ENCODE results near the gene TMEM92.
A peak's percentile ranks its signal among the peaks of the same experiment; 100 is the strongest.

The TMEM92 gene

GRCh38 chr17:50274142-50274896 lies at the start of gene TMEM92:
Gene TMEM92, plus strand, starts transcription at chr17:50274466. Its CDS starts 36 bp downstream, at chr17:50274502.
- no peak for DNase-seq (ENCODE audit: low read depth)

DNA sequence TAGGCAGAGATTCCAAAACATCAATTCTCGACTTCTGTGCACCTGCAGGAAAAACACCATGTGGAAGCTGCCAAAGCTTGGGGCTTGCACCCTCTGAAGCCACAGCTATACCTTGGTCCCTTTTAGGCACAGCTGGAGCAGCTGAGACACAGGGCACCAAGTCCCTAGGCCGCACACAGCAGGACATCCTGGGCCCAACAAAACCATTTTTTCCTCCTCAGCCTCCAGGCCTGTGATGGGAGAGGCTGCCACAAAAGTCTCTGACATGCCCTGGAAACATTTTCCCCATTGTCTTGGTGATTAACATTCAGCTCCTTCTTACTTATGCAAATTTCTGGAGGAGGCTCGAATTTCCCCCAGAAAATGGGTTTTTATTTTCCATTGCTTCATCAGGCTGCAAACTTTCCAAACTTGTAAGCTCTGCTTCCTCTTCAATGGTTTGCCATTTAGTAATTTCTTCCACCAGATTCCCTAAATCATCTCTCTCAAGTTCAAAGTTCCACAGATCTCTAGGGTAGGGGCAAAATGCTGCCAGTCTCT lies 48.5 kb upstream of the TMEM92 start:
- DNase-seq (ENCODE audit: low read depth): no peak

DNA sequence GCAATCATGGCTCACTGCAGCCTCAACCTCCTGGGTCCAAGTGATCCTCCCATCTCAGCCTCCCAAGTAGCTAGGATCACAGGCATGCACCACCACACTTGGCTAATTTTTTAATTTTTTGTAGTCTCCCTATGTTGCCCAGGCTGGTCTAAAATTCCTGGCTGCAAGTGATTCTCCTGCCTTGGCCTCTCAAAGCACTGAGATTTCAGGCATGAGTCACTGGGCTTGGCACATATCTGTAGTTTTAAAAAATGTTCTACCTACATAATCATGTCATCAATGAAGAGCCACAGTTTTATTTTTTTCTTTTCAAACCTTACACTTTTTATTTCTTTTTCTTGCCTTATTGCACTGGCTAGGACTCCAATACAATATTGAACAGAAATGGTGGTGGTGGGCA lies 39.7 kb upstream of the TMEM92 start:
- no peak for DNase-seq (ENCODE audit: low read depth)

- DNase-seq (ENCODE audit: low read depth): no peak
Measured at GRCh38 chr17:50237901-50238300, 36.4 kb upstream of the TMEM92 start.

GRCh38 chr17:50238601-50239280 lies 35.5 kb upstream of the TMEM92 start:
- no peak for DNase-seq (ENCODE audit: low read depth)

DNA sequence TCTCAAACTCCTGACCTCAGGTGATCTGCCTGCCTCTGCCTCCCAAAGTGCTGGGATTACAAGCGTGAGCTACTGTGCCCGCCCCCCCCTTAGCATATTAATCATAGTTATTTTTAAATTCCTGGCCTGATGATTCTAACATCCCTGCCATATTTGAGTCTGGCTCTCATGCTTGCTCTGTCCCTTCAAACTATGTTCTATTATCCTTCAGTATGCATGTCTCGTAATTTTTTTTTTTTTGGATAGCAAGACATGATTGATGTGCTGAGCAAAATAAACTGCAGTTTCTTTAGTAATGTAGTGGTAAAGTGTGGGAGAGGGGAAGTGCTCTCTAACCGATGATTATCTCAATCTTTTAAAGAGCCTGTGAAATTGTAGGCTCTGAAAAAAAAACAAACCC lies 34.3 kb upstream of the TMEM92 start:
- no peak for DNase-seq (ENCODE audit: low read depth)

DNA sequence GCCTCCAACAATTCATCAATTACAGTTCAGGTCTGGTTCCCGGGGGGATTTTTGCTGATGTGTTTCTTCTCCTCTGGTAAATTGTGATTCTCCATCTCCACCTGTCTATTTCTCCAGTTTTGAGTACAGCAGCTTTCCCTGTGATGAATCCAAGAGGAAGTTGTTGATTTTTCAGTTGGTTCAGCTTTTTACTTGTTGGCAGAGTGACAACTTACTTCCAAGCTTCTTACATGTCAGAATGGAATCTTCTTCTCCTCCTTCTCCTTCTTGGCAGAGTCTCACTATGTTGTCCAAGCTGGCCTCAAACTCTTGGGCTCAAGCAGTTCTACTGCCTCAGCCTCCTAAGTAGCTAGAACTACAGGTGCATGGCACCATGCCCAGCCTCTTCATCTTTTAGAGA lies 33.4 kb upstream of the TMEM92 start:
- DNase-seq (ENCODE audit: low read depth): no peak

DNA sequence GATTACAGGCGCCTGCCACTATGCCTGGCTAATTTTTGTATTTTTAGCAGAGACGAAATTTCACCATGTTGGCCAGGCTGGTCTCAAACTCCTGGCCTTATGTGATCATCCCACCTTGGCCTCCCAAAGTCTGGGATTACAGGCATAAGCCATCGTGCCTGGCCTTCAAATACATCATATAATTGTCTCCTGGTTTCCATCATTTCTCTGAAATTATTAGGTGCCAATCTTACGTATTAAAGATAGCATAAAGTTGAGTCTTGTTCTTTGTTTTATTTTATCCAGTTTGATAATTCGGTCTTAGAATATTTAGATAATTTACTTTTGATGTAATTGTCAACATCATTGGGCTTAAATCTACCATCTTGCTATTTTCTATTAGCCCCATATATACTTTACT lies 32.8 kb upstream of the TMEM92 start:
- no peak for DNase-seq (ENCODE audit: low read depth)

- DNase-seq (ENCODE audit: low read depth): no peak
Measured at GRCh38 chr17:50244771-50245170, 29.5 kb upstream of the TMEM92 start.

DNA sequence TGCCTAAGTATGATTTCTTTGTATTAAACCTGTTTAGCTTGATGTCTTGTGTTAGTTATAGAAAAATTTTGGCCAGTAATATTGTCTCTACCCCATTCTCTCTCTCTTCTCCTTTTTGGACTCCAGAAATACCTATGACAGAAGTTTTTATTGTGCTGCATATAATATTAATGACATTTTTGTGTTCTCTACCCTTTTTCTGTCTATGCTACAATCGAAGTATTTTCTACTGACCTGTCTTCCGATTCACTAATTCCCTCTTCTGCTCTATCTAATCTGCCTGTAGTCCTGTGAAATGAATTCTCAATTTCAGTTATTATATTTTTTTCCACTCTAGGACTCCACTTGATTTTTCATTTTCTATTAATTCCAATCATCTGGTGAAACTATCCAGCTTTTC lies 26.0 kb upstream of the TMEM92 start:
- no peak for DNase-seq (ENCODE audit: low read depth)

GRCh38 chr17:50252781-50253180 lies 21.5 kb upstream of the TMEM92 start:
- no peak for DNase-seq (ENCODE audit: low read depth)

DNA sequence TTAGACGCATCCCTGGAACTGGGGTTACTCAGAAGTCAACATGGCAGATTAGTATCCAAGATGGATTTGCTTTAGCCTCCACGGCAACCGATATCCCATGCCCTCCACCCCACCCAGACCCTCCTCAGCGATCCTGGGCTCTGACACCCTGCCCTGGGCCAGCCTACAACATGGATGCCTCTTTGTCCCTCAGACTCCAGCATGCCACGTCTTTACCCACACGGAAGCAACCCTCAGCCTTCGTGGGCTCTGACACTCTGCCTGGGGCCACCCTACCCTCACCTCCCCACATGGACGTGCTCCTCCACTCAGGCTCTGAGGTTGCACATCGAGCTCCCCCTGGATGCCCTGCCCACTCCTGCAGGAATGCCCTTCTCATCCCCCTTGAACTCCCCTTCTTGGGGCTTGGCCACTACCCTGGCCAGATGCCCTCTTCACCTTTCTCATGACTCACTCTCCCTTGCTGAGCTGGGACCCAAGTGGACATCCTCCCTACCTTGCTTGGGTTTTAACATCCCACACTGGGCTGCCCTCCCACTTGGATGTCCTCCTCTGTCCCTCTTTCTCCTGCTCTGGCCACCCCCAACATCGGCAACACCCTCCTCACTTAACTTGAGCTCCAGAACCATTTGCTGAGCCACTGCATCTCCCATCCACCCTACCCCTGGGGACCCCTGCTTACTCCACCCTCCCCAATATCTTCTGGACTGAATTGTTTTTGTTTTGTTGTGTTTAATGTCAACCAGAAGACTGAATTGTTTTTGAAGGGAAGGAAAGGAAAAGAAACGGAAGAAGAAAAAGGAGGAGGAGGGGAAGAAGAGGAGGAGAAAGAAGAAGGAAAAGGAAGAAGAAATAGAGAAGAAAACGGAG lies 18.3 kb upstream of the TMEM92 start:
- no peak for DNase-seq (ENCODE audit: low read depth)

GRCh38 chr17:50256826-50257618 lies 17.2 kb upstream of the TMEM92 start:
- DNase-seq (ENCODE audit: low read depth): no peak

- DNase-seq (ENCODE audit: low read depth): no peak
Measured at GRCh38 chr17:50257676-50258224, 16.5 kb upstream of the TMEM92 start.

GRCh38 chr17:50258647-50259476 lies 15.4 kb upstream of the TMEM92 start:
- peak; percentile 34 for DNase-seq (ENCODE audit: low read depth)

DNA sequence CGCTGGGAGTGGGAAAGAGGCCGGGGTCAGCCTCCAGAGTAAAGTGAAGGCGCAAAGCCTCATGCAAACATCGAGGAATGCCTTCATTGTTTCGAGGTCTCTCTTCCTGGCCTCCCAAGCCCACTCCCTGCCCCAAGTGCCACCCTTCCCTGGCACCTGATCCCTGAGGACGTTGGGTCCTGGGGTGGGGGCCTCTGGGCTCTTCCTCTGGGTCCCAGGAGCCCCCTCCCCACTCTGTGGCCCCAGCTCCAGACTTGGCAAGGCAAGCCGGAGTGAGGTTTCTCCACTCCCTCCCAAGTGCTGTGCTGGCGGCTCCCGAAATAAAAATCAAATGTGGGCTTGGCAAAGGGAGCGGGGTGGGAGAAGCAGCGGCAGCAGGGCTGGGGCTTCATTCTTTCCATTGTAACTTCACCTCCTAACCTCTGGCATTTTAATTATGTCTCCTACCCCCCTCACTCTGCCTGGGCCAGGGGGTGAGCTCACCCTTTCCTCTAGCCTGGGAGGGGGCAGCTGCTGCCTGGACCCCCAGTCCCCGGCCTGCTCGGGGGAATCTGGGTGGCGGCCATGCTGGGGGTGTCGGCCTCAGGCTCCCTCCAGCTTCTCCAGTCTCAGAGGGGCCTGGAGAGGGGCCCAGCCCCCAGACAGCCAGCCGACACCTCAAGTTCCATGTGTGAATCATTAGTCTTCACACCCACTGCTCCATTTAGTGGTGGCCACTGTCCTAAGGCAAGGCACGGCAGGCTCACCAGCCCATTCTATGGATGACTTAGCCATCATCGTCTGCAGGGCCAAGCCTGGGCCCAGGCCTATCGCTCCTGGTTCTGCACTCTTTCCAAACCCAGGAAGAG lies 14.6 kb upstream of the TMEM92 start:
- no peak for DNase-seq (ENCODE audit: low read depth)

- no peak for DNase-seq (ENCODE audit: low read depth)
Measured at GRCh38 chr17:50260501-50260911, 13.8 kb upstream of the TMEM92 start.

GRCh38 chr17:50261051-50261915 lies 13.0 kb upstream of the TMEM92 start:
- no peak for DNase-seq (ENCODE audit: low read depth)
